Breast epithelium (tissue), 3 donors: ENCODE measurements around the gene SYNJ2.

Experiments used
- CTCF ChIP-seq, 3 donors: fragments of 450-650 bp; IDR thresholded peaks; one replicate each; pipeline ENCODE4 v1.5.1; 2016 to 2017; ENCODE audit warnings: antibody characterized with exemption in 3 of 3, mild to moderate bottlenecking in 3 of 3, moderate library complexity in 3 of 3
- POLR2A ChIP-seq: fragments of 450-650 bp; IDR thresholded peaks from one replicate; pipeline ENCODE4 v1.6.1; 2016; ENCODE audit warnings: antibody characterized with exemption, mild to moderate bottlenecking, moderate library complexity
- POLR2AphosphoS5 ChIP-seq, 3 donors: sonication (generic); formaldehyde crosslinking; IDR thresholded peaks; one replicate each; pipeline ENCODE4 v1.6.1; 2017; ENCODE audit warnings: antibody characterized with exemption in 3 of 3

- TF ChIP-seq CTCF (IDR thresholded peaks at IDR 0.05), result no peak
- no peak for TF ChIP-seq POLR2A
- TF ChIP-seq POLR2AphosphoS5 (IDR thresholded peaks at IDR 0.05), result no peak
Observed at GRCh38 chr6:158070513-158070912, 88.8 kb downstream of the SYNJ2 start.
